NAMALWA (cell line): Measurements from ENCODE around the gene CDC45.

ENCODE experiments used
- DNase-seq: peaks from one replicate; pipeline ENCODE4 v3.0.0-alpha.2; 2015; ENCODE audit warnings: low spot score

CDC45 gene

GRCh38 chr22:19516378-19517170, 36.9 kb downstream of the CDC45 start:
- DNase-seq, result no peak

- DNase-seq, result no peak
These were observed 37.4 kb downstream of the CDC45 start for GRCh38 chr22:19517171-19517500.

- DNase-seq, result no peak
These were observed 38.3 kb downstream of the CDC45 start for GRCh38 chr22:19517919-19518611.

- DNase-seq, result no peak
These were observed 38.9 kb downstream of the CDC45 start for GRCh38 chr22:19518635-19519034.

GRCh38 chr22:19519041-19519926, 39.6 kb downstream of the CDC45 start:
- no peak for DNase-seq

GRCh38 chr22:19520007-19520406, 40.3 kb downstream of the CDC45 start:
- DNase-seq, result no peak

GRCh38 chr22:19520566-19521305, 41.0 kb downstream of the CDC45 start:
- no peak for DNase-seq

GRCh38 chr22:19522190-19522880, 42.6 kb downstream of the CDC45 start:
- DNase-seq, result peak; percentile 18

- no peak for DNase-seq
These were observed 43.1 kb downstream of the CDC45 start for GRCh38 chr22:19522881-19523239.

- DNase-seq, result no peak
These were observed 43.8 kb downstream of the CDC45 start for GRCh38 chr22:19523240-19524169.

- no peak for DNase-seq
These were observed 44.7 kb downstream of the CDC45 start, which contains the start of gene CLDN5 for GRCh38 chr22:19524170-19525115. CLDN5 (minus strand) TSS chr22:19524410; CDS start chr22:19524255, 155 bp downstream.

- DNase-seq, result no peak
These were observed 45.5 kb downstream of the CDC45 start for GRCh38 chr22:19525116-19525660.

GRCh38 chr22:19525666-19526065, 45.9 kb downstream of the CDC45 start:
- DNase-seq, result no peak

- DNase-seq, result no peak
These were observed 46.5 kb downstream of the CDC45 start for GRCh38 chr22:19526076-19526701.

- DNase-seq, result no peak
These were observed 47.0 kb downstream of the CDC45 start for GRCh38 chr22:19526702-19527111.

- DNase-seq, result no peak
These were observed 47.6 kb downstream of the CDC45 start for GRCh38 chr22:19527321-19527721.

GRCh38 chr22:19527861-19528417, 48.2 kb downstream of the CDC45 start:
- no peak for DNase-seq

GRCh38 chr22:19529811-19530210, 50.1 kb downstream of the CDC45 start:
- DNase-seq, result no peak
